ENCODE measurements around the gene CD74.

CD74 gene

GRCh38 chr5:150358261-150359095 is 54.2 kb downstream of the CD74 start:
- Mint-ChIP-seq H3K27me3 (peaks cover 5% of the 10 kb centered on the region), H3K9me3 (no peaks in the 10 kb centered on the region), H3K27ac (peak overlapping the region; percentile 77), H3K4me3 (peak overlapping the region; percentile 81), H3K36me3 (ENCODE audit: low read depth) (peaks cover 43% of the 10 kb centered on the region), H3K4me1 (ENCODE audit: low read depth) (peaks cover 50% of the 10 kb centered on the region)
- intact Hi-C loops (cut with micrococcal nuclease) = loop anchor here (10.0 kb wide), 1 partner anchor 224 kb away; no protein-coding TSS in a partner anchor

DNA sequence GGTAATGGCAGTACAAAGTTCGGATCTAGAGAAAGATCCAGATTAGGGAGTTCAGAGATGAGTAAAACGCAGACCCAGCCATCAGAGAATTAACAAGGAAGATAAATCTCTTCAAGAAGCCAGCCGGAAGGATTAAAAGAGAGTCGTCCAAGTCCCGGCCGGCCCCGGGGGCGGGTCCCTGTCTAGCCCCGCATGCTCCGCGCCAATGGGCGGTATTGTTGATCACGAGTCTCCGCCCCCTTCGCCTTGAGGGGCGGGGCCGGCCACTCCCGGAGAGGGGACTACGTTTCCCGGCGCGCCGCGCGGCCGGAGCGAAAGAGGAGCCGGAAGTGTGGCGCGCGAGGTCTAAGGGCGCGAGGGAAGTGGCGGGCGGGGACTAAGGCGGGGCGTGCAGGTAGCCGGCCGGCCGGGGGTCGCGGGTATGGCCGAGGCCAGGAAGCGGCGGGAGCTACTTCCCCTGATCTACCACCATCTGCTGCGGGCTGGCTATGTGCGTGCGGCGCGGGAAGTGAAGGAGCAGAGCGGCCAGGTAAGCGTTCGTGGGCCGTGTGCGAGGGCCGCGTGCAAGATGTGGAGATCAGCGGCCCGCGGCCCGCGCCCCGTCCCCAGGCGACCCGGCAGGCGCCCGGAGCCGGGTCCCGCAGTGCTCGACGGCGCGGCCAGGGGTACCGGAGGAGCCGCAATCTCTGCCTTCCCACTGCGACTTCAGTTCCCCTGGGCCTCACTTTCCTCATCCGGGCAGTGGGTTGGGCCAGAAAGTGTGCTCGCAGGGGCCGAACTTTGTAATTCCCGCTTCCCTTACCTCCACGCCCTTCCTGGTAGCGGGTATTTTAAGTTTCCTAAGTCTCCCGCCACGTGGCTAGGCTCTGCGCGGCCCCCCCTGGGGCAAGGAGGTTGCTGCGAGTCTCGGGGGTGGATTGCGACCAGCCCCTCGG is 55.1 kb downstream of the CD74 start, which contains the start of gene TCOF1:
TSS of gene TCOF1 (plus strand) at position 372 of the 935 bp plus-strand sequence. CDS start at position 422, 50 bp downstream.
- H3K4me3 Mint-ChIP-seq = peak within 1 kb of the TSS; percentile 81
- H3K9me3 Mint-ChIP-seq = no peaks in the 10 kb centered on the region
- peaks cover 55% of the 10 kb centered on the region for H3K4me1 Mint-ChIP-seq (ENCODE audit: low read depth)
- H3K27me3 Mint-ChIP-seq = peaks cover 5% of the 10 kb centered on the region
- H3K36me3 Mint-ChIP-seq (ENCODE audit: low read depth) = peaks cover 34% of the 10 kb centered on the region
- peak within 1 kb of the TSS; percentile 77 for H3K27ac Mint-ChIP-seq
- intact Hi-C loops (cut with micrococcal nuclease) = loop anchor here (10.0 kb wide), 1 partner anchor 223 kb away; no protein-coding TSS in a partner anchor

DNA sequence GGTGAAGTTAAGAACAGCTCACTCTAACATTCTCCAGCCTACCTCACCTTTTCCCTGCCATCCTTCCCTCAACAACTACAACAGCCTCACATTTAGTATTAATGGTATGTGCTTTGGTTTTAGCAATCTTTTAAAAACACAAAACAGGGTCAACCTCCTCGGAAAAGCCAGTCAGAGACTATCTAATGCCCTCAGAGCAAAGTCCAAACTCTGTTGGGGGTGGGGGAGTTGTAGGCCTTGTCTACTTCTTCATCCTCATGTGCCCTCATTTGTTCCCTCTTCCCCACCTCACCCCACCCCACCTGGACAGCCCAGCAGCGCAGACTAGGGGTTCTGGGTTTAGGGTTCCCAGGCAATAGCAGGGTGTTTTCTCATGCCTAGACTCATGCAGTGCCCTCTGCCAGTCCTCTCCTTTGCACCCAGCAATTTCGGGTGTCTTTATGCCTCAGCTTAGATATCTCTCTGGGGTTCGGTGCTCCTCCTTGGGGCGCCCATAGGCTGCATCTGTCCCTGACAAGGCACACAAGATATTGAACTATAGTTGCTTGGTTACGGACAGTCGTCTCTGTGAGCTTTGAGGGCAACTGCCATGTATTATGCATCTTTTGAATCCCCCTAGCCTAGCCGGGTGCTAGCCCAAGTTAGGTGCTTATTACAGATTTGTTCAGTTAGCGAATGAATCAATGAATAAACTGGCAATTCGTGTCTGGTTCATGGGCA is 56.0 kb downstream of the CD74 start:
- Mint-ChIP-seq H3K9me3 (no peaks in the 10 kb centered on the region), H3K4me3 (peak overlapping the region; percentile 81), H3K36me3 (ENCODE audit: low read depth) (peaks cover 25% of the 10 kb centered on the region), H3K4me1 (ENCODE audit: low read depth) (peaks cover 55% of the 10 kb centered on the region), H3K27me3 (peaks cover 5% of the 10 kb centered on the region), H3K27ac (peak overlapping the region; percentile 77)
- intact Hi-C loops (cut with micrococcal nuclease) = loop anchor here (10.0 kb wide), 1 partner anchor 222 kb away; no protein-coding TSS in a partner anchor

DNA sequence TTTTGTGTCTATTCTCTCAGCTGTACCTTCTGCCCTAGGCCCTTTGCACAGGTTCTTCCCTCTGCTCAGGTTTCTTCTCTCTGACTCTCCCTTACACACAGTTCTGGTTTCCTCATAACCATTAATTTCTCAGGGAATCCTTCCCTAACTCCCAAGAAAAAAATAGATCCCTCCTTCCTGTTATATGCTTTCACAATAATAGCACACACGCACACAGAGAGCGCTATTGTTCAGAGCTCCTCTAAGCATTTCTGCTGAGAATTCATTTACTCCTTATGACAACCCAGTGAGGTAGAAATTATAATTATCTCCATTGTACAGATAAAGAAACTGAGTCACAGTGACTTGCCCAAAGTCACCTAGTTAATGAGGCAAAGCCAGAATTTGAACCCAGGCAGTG is 56.9 kb downstream of the CD74 start:
- Mint-ChIP-seq H3K27me3 (peaks cover 5% of the 10 kb centered on the region), H3K4me3 (no peak overlapping the region), H3K9me3 (no peaks in the 10 kb centered on the region), H3K36me3 (ENCODE audit: low read depth) (peaks cover 16% of the 10 kb centered on the region), H3K27ac (no peak overlapping the region), H3K4me1 (ENCODE audit: low read depth) (peaks cover 56% of the 10 kb centered on the region)
- intact Hi-C loops (cut with micrococcal nuclease) = loop anchor here (10.0 kb wide), 1 partner anchor 221 kb away; no protein-coding TSS in a partner anchor

DNA sequence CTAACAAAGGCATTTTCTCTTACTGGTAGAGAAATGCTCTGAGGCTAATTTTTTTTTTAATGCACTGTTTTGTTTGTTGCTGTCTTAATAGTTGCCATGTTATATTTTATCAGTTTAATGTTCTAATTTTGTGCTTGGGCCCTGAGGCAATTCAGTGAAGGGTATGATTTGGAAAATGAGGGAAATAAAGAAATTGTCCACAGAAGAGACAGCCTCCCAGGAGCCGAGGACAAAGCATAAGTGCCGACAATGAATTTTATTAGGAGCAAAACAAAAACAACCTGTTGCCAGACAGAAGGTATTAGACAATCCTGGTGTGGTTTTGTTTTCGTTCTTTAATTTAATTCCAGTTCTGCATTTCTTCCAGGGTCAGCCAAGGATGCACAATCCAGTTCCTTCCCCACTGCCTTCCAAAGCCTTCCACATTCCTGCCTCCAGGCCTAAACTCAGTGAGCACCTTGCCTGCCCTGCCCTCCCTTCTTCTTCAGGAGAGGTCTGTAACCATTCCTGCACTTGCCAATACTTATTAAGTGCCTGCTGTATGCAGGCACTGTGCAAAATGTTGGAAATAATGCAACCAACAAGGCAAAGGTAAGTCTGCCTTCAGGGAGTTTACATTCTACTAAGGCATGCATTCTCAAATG is 59.6 kb downstream of the CD74 start:
- Mint-ChIP-seq H3K27me3 (peaks cover 5% of the 10 kb centered on the region), H3K9me3 (no peaks in the 10 kb centered on the region)
- intact Hi-C loops (cut with micrococcal nuclease) = loop anchor here (10.0 kb wide), 1 partner anchor 218 kb away; no protein-coding TSS in a partner anchor

GRCh38 chr5:150352244-150353031 is 60.3 kb downstream of the CD74 start:
- intact Hi-C loops (cut with micrococcal nuclease) = loop anchor here (10.0 kb wide), 1 partner anchor 218 kb away; no protein-coding TSS in a partner anchor
- no peaks in the 10 kb centered on the region for H3K9me3 Mint-ChIP-seq
- no peak overlapping the region for H3K27ac Mint-ChIP-seq
- H3K4me1 Mint-ChIP-seq (ENCODE audit: low read depth) = peaks cover 44% of the 10 kb centered on the region
- H3K36me3 Mint-ChIP-seq (ENCODE audit: low read depth) = no peaks in the 10 kb centered on the region
- H3K27me3 Mint-ChIP-seq = peaks cover 5% of the 10 kb centered on the region
- no peak overlapping the region for H3K4me3 Mint-ChIP-seq

More for the DNA sequence above, 59.6 kb downstream of the CD74 start:
- Mint-ChIP-seq H3K36me3 (ENCODE audit: low read depth) (no peaks in the 10 kb centered on the region), H3K27ac (no peak overlapping the region), H3K4me1 (ENCODE audit: low read depth) (peaks cover 44% of the 10 kb centered on the region), H3K4me3 (no peak overlapping the region)
